ENCODE results near the gene TSGA10.

TSGA10 gene

GRCh38 chr2:99190548-99190947 is 35.8 kb upstream of the TSGA10 start:
- no peak for DNase-seq (ENCODE audit: low read depth)
- peak; percentile 26 for TF ChIP-seq CTCF (IDR thresholded peaks at IDR 0.05; ENCODE audit: low read depth, low read length, missing control alignments)
- no peak overlapping the region for H3K4me3 ChIP-seq (ENCODE audit: low read depth, low read length)
- in situ Hi-C loops (cut with HindIII; ENCODE audit: low sequenced_read_pairs) = no loop called here

- no peak overlapping the region for H3K4me3 ChIP-seq (ENCODE audit: low read depth, low read length)
- in situ Hi-C loops (cut with HindIII; ENCODE audit: low sequenced_read_pairs) = no loop called here
- no peak for DNase-seq (ENCODE audit: low read depth)
- TF ChIP-seq CTCF (IDR thresholded peaks at IDR 0.05; ENCODE audit: low read depth, low read length, missing control alignments) = no peak
These were observed 33.6 kb upstream of the TSGA10 start for GRCh38 chr2:99188357-99188756.

GRCh38 chr2:99187011-99187410 is 32.3 kb upstream of the TSGA10 start:
- DNase-seq (ENCODE audit: low read depth) = no peak
- in situ Hi-C loops (cut with HindIII; ENCODE audit: low sequenced_read_pairs) = no loop called here
- no peak for TF ChIP-seq CTCF (IDR thresholded peaks at IDR 0.05; ENCODE audit: low read depth, low read length, missing control alignments)
- H3K4me3 ChIP-seq (ENCODE audit: low read depth, low read length) = no peak overlapping the region

- no peak for TF ChIP-seq CTCF (IDR thresholded peaks at IDR 0.05; ENCODE audit: low read depth, low read length, missing control alignments)
- no peak for DNase-seq (ENCODE audit: low read depth)
- in situ Hi-C loops (cut with HindIII; ENCODE audit: low sequenced_read_pairs) = no loop called here
- no peak overlapping the region for H3K4me3 ChIP-seq (ENCODE audit: low read depth, low read length)
These were observed 30.1 kb upstream of the TSGA10 start for GRCh38 chr2:99184811-99185210.

- TF ChIP-seq CTCF (IDR thresholded peaks at IDR 0.05; ENCODE audit: low read depth, low read length, missing control alignments) = no peak
- in situ Hi-C loops (cut with HindIII; ENCODE audit: low sequenced_read_pairs) = no loop called here
- H3K4me3 ChIP-seq (ENCODE audit: low read depth, low read length) = no peak overlapping the region
- no peak for DNase-seq (ENCODE audit: low read depth)
These were observed 28.3 kb upstream of the TSGA10 start for GRCh38 chr2:99183025-99183424.

GRCh38 chr2:99181624-99182000 is 26.9 kb upstream of the TSGA10 start:
- no peak for DNase-seq (ENCODE audit: low read depth)
- in situ Hi-C loops (cut with HindIII; ENCODE audit: low sequenced_read_pairs) = no loop called here
- peak overlapping the region; percentile 69 for H3K4me3 ChIP-seq (ENCODE audit: low read depth, low read length)
- no peak for TF ChIP-seq CTCF (IDR thresholded peaks at IDR 0.05; ENCODE audit: low read depth, low read length, missing control alignments)

Measured in astrocyte of the cerebellum (primary cell).